Activated T-cell treated with anti-CD3 and anti-CD28 coated beads for 24 hours (primary cell): Measurements from ENCODE around the gene LIMS2.
A peak's percentile ranks its signal among the peaks of the same experiment; 100 is the strongest.

ENCODE experiments used
- DNase-seq: peaks from one replicate; pipeline ENCODE4 v3.0.0-alpha.2; 2020; ENCODE audit warnings: low read depth

Gene LIMS2

GRCh38 chr2:127599211-127599610, 76.1 kb downstream of the LIMS2 start:
- no peak for DNase-seq

DNA sequence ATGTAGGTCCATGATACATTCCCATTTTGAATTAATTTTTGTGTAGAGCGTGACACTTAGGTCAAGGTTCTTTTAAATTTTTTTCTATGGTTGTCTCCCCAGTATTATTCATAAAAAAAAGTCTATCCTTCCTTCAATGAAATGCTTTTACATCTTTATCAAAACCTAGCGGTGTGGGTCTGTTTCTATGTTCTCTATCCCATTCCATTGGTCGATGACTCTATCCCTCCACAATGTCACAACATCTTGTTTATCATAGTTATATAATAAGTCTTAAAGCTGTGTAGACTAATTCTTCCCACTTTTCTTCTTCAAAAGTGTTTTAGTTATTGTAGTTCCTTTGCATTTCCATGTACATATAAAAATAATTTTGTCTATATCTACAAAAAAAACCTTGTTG, 76.6 kb downstream of the LIMS2 start:
- DNase-seq: no peak

- DNase-seq: no peak
Measured at GRCh38 chr2:127597984-127598380, 77.3 kb downstream of the LIMS2 start.

DNA sequence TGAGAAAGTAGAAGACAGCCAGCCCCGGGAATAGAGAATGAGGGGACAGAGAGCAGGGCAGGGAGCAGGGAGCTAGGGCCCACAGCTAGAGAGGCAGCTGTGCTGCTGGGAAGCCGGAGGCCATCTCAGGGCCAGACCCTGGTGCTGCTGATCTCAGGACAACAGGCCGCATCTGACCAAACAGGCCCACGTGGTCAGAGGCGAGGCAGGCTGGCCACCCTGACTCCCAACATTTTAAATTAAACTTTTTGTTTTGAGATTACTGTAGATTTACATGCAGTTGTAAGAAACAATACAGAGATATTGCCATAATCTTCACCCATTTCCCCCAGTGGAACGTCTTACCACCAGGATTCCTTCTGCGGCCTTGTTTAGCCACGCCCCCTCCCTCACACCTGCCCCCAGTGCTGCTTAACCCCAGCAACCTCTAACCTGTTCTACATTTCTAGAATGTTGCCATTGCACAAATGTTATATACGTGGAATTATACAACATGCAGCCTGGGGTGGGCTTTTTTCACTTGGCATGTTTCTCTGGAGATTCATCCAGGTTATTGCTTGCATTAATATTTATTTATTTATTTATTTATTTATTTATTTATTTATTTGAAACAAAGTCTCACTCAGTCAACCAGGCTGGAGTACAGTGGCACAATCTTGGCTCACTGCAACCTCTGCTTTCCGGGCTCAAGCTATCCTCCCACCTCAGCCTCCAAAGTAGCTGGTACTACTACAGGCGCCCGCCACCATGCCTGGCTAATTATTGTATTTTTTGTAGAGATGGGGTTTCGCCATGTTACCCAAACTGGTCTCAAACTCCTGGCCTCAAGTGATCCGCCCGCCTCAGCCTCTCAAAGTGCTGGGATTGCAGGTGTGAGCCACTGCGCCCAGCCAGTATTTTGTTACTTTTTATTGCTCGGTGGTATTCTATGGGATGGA, 78.0 kb downstream of the LIMS2 start:
- no peak for DNase-seq

DNA sequence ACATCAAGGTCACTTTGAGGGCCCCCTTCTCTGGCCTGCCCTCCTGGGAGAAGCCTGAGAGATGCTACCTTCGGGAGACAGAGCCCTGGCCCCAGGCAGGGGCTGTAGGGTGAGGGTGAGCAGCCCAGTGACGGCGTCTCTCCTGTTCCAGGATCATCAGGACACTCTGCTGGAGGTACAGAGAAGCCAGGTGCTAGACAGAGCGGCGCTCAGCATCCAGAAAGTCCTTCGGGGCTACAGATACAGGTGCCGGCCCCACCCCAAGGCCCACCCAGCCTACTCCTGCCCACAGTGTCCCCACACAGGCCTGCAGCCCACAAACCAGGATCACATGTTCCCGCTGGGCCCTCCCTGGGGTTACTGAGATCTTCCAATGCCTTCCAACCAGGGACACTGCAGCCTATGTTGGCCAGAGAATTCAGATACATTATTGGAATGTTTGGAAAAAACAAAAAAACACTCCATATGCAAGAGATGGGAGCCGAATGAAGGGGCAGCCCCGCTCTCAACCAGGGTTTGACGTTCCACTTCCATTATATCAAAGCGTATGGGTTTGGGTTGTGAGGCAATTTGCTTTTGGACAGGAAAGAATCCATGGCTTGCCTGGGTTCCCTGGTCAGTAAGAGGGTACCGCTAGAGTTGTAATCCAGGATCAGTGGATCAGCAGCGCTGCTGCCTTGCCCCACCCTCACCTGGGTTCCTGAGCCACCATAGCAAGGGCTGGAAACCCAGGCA, 78.9 kb downstream of the LIMS2 start:
- no peak for DNase-seq

DNA sequence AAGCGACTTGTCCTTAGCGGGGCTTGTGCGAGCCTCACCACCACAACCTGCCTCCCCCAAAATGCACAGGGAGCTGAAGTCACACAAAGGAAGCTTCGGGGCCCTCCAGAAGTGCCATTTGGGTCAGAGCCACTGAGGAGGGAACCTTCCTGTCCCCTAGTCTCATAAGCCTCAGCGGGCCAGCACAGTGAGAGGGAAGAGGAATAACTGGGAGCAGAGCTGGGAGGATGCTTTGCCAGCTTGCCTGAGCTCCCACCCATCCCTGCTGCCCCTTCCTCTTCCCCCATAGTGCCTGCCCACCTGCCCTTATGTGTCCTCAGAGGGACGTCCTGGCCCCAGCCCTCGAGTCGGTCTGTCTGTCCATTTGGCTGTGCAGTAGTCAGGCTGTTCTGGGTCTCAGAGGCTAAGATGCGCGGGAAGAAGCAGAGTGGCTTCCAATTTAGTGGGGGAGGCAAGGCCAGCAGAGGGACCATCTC, 81.2 kb downstream of the LIMS2 start:
- no peak for DNase-seq

DNA sequence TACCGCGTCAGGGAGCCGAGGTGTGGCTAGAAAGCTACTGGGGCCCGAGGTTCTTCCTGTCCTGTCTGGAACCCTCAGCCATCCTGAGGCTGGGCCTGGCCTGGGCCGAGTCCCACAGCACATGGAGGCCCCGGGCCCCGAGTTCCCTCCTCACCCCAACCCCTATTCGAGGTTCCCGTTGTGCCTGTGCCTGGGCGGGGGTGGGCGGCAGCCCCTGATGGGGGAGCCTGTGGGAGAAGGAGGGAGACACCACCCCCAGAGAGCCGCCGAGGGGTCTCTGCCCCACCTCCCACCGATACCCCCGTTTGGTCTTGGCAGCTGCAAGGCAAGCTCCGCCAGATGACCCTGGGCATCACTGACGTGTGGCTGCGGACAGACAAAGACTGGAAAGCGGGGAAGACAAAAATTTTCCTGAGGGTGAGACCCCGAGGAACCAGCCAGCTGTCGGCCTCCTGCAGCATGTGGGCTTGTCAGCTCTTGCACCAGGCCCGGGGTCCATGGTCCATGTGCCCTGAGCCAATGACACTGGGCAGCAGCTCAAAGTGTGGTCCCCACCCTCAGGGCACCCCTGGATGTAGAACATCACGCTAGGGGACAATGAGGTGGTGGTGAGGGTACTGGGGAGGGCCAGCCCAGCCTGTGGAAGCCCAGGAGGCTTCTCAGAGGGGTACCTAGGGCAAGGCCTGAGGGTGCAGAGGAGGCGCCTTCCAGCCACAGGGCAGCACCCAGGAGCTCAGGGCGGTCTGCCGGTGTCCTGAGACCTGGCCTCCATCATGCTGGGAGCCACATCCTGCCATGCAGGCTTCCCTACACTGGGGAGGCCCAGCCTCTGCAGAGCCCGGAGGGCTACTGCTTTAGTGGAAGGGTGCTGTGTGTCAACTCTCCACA, 81.9 kb downstream of the LIMS2 start:
- no peak for DNase-seq

DNA sequence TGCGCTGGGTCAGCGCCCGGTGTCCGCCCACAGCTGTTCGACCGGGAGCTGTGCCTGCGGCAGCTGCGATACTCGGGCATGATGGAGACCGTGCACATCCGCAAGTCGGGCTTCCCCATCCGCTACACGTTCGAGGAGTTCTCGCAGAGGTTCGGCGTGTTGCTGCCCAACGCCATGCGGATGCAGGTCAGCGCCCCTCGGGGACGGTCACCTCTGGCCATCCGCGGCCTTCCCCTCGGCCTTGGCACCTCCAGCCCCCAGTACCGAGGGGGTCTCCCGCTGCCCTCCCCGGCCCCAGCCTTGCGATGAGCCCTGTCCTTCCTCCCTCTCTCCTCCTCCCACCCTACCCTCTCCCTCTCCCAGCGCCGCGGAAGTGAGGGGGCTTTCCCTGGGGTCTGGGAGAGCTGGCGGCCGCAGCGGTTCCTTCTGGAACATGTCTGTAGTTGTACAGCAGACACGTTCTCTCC, 82.5 kb downstream of the LIMS2 start:
- no peak for DNase-seq

- DNase-seq: peak; percentile 61
Measured at GRCh38 chr2:127591221-127591923, 84.0 kb downstream of the LIMS2 start.

- no peak for DNase-seq
Measured at GRCh38 chr2:127590386-127591190, 84.7 kb downstream of the LIMS2 start.

GRCh38 chr2:127589841-127590240, 85.5 kb downstream of the LIMS2 start:
- no peak for DNase-seq

DNA sequence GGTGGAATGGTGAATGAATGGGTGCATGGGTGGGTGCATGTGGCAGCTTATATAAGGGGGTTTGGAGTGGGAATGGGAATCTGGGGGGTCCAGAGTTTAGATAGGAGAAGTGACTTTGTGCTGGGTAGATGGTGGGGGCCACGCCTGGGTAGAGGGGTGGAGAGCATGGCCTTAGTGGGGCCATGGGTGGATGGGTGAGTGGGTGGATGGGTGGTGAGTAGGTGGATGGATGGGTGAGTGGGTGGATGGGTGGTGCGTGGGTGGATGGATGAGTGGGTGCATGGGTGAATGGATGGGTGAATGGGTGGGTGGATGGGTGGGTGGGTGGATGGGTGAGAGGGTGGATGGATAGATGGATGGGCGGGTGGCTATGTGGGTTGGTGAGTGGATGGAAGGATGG, 86.0 kb downstream of the LIMS2 start:
- DNase-seq: no peak
